GM19035 (cell line): ENCODE results near the gene DIPK1B.
"Not testable (repeated sequence)": the region's sequence is repeated elsewhere in the genome, so short reads cannot be mapped to it uniquely, and the experiment has no call there.

Experiments used
- ATAC-seq: cut with Tn5 transposase; IDR thresholded peaks from one replicate; pipeline ENCODE4 v1.9.1; 2021; ENCODE audit not compliant: unreplicated experiment

The DIPK1B gene

GRCh38 chr9:136762915-136763648, 50.7 kb downstream of the DIPK1B start:
- ATAC-seq = no peak

- no peak for ATAC-seq
Measured at GRCh38 chr9:136763649-136764035, 51.3 kb downstream of the DIPK1B start.

GRCh38 chr9:136764301-136764891, 52.0 kb downstream of the DIPK1B start, which contains the start of gene LCN15:
Gene LCN15, minus strand, starts transcription at chr9:136764518. Its CDS starts 30 bp downstream, at chr9:136764488.
- ATAC-seq = no peak

DNA sequence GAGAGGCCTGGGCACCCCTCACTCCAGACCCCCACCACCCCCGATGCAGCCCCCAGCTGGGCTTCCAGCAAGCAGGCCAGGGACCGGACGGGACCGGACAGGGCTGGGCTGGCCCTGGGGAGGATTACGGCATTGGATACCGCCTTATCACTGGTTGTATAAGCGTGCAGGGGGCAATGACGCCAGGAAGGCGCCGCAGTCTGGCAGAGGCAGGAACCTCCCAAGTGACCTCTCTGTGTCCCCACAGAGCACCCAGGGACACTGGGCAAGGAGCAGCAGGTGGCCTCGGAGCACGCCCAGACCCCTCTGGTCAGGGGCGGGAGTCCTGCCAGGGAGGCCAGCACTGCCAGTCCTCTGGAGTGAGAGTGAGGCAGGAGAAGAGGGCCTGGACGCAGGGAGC, 52.7 kb downstream of the DIPK1B start:
- no peak for ATAC-seq

DNA sequence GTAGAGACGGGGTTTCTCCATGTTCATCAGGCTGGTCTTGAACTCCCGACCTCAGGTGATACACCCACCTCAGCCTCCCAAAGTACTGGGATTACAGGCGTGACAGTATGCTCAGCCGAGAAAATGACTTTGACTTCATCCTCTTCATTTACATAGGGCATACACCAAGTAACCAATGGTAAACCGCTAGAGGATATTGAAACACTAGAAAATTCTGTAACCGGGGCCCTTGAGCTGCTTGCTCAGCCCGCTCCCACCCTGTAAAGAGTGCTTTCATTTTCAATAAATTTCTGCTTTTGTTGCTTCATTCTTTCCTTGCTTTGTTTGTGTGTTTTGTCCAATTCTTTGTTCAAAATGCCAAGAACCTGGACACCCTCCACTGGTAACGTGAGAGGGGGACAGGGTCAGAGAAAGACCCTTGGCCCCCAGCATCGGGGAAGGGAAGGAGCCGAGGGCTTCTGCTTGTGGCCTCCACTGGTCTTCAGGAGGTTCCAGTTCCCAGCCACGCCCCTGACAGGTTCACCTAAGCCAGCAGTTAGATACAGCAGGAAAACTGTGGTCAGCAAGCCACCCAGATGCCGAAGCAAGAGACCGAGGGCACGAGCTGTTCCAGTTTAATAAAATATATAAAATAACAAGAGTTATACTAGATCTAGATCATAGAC, 53.5 kb downstream of the DIPK1B start:
- ATAC-seq = peak; percentile 65

GRCh38 chr9:136766410-136767120, 54.2 kb downstream of the DIPK1B start:
- not testable (repeated sequence) for ATAC-seq

GRCh38 chr9:136769710-136770191, 57.4 kb downstream of the DIPK1B start:
- no peak for ATAC-seq

GRCh38 chr9:136771907-136772415, 59.6 kb downstream of the DIPK1B start:
- ATAC-seq = no peak

DNA sequence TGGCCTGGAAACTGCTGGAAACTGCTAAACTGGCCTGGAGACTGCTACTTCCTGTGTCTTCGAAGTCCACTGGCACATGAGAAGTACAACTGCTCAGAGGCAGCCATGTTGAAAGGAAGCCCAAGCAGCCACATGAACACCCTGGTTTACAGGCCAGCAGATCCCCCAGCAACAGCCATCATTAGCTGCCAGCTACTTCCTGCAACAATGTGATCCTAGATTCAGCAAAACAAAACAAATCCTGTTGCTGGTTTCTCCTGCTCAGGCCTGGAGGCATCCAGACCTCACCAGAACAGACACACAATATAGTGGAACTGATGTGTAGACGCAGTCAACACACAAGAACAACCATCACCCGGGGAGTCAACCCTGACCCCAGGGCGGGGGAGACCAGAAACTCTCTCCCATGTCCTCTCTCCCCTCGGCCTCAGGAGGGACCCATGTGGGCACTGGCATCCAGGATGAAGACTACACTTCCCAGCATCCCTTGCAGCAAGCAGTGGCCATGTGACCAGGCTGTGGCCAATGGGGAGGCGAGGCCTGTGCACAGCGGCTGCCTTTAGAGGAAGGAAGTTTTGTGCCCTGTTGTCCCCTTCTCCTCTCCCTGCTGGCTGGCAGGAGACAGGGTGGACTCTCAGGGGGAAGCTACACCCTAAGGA, 61.1 kb downstream of the DIPK1B start:
- ATAC-seq = no peak
